Small intestine (tissue), 7 donors: Measurements from ENCODE around the gene FBXW11. TPM values are rescaled to one million over a fixed set of nuclear protein-coding genes. Genes with fewer than 3 reads are reported as not detected.

Experiments
- DNase-seq, 2 donors: peaks; one replicate each; pipeline versions ENCODE4 v3.0.0 to v3.0.0-alpha.2; 2013
- FAIRE-seq: peaks from 2 replicates; lab custom pipeline; 2012; peaks lifted over from hg19 to GRCh38; lab: Jason Lieb, UNC
- H3K27ac ChIP-seq, 3 donors: one replicate each; pipeline ENCODE4 v1.5.1; 2013; ENCODE audit warnings: low read length in 2 of 3, mild to moderate bottlenecking in 2 of 3, control low read depth in 1 of 3, inconsistent platforms in 1 of 3, low read depth in 1 of 3, moderate library complexity in 1 of 3
- H3K27me3 ChIP-seq, 3 donors: one replicate each; pipeline ENCODE4 v1.6.1; 2013; ENCODE audit warnings: low read length in 3 of 3, inconsistent platforms in 1 of 3; ENCODE audit not compliant: control insufficient read depth in 3 of 3, insufficient read depth in 3 of 3
- H3K36me3 ChIP-seq, 3 donors: one replicate each; pipeline ENCODE4 v1.6.1; 2013; ENCODE audit warnings: low read length in 3 of 3, inconsistent platforms in 1 of 3, low read depth in 1 of 3, mild to moderate bottlenecking in 1 of 3, moderate library complexity in 1 of 3; ENCODE audit not compliant: control insufficient read depth in 3 of 3, insufficient read depth in 2 of 3
- H3K4me1 ChIP-seq, 3 donors: one replicate each; pipeline ENCODE4 v1.6.1; 2013; ENCODE audit warnings: low read length in 2 of 3, inconsistent platforms in 1 of 3, low read depth in 1 of 3, mild to moderate bottlenecking in 1 of 3, moderate library complexity in 1 of 3; ENCODE audit not compliant: control insufficient read depth in 3 of 3, insufficient read depth in 2 of 3
- H3K4me3 ChIP-seq, 3 donors: one replicate each; pipeline ENCODE4 v1.5.1; 2013; ENCODE audit warnings: low read length in 3 of 3, control low read depth in 1 of 3, inconsistent platforms in 1 of 3, low read depth in 1 of 3, mild to moderate bottlenecking in 1 of 3, moderate library complexity in 1 of 3
- H3K9me3 ChIP-seq, 2 donors: one replicate each; pipeline ENCODE4 v1.6.1; 2013; ENCODE audit warnings: low read depth in 1 of 2, low read length in 1 of 2; ENCODE audit not compliant: control insufficient read depth in 2 of 2, insufficient read depth in 1 of 2
- WGBS, 3 donors: extraction: QIAGEN DNeasy Blood & Tissue Kit; methylation state at CpG; one replicate each; pipeline ENCODE4 v1.1.7; 2013; 5-methylcytosine and 5-hydroxymethylcytosine counted together
- polyA plus RNA-seq, 4 donors: library from polyadenylated mRNA; stranded (reverse) in 3 of 4; unstranded in 1 of 4; fragments of 200-250 nt in 3 of 4; fragments of 120-200 nt in 1 of 4; gene quantifications; one replicate each; pipeline versions ENCODE4 v1.2.1 to v1.2.3, GENCODE V29; 2013
- donor health status: healthy with polysubstance abuse.
- donor health status: control.
- donor health status: control.
- donor health status: Bipolar disorder and iron deficiency.
- donor health status: healthy.

FBXW11 gene
- polyA plus RNA-seq, 4 donors, result 12.2 to 37.1 (median 15.8) TPM

- H3K27me3 ChIP-seq, result no peaks in the 10 kb centered on the region
- WGBS, 3 donors, result 55 to 73% (median 63%) methylated on average over 24 of the region's 24 CpGs
- no peaks in the 10 kb centered on the region for H3K9me3 ChIP-seq
- no peak overlapping the region for H3K27ac ChIP-seq
- no peaks in the 10 kb centered on the region for H3K36me3 ChIP-seq
- peak in 1 of 2 donors; percentile 14 for DNase-seq
- H3K4me3 ChIP-seq, result no peak overlapping the region
- FAIRE-seq, result no peak
- H3K4me1 ChIP-seq, result no peaks in the 10 kb centered on the region
Observed at GRCh38 chr5:171841984-171842776, 164.3 kb downstream of the FBXW11 start.

GRCh38 chr5:171840711-171841522 lies 165.5 kb downstream of the FBXW11 start:
- H3K27ac ChIP-seq, result no peak overlapping the region
- H3K36me3 ChIP-seq, result no peaks in the 10 kb centered on the region
- H3K27me3 ChIP-seq, result no peaks in the 10 kb centered on the region
- H3K4me1 ChIP-seq, result no peaks in the 10 kb centered on the region
- no peak for DNase-seq
- no peak overlapping the region for H3K4me3 ChIP-seq
- FAIRE-seq, result no peak
- H3K9me3 ChIP-seq, result no peaks in the 10 kb centered on the region
- WGBS, 3 donors, result 77 to 87% (median 78%) methylated on average over 16 of the region's 16 CpGs

GRCh38 chr5:171840066-171840465 lies 166.4 kb downstream of the FBXW11 start:
- WGBS, 3 donors, result 44 to 48% (median 44%) methylated on average over 2 of the region's 2 CpGs

GRCh38 chr5:171839112-171839511 lies 167.3 kb downstream of the FBXW11 start:
- Histone ChIP-seq H3K27me3 (no peaks in the 10 kb centered on the region), H3K36me3 (no peaks in the 10 kb centered on the region), H3K9me3 (no peaks in the 10 kb centered on the region), H3K4me1 (no peaks in the 10 kb centered on the region), H3K4me3 (no peak overlapping the region), H3K27ac (no peak overlapping the region)
- FAIRE-seq, result no peak
- no peak for DNase-seq
- WGBS, 3 donors, result 83 to 89% (median 88%) methylated on average over 2 of the region's 2 CpGs

More at GRCh38 chr5:171840066-171840465, 166.4 kb downstream of the FBXW11 start:
- Histone ChIP-seq H3K36me3 (no peaks in the 10 kb centered on the region), H3K27me3 (no peaks in the 10 kb centered on the region), H3K27ac (no peak overlapping the region), H3K4me1 (no peaks in the 10 kb centered on the region), H3K4me3 (no peak overlapping the region), H3K9me3 (no peaks in the 10 kb centered on the region)
- no peak for DNase-seq
- FAIRE-seq, result no peak

- H3K36me3 ChIP-seq, result no peaks in the 10 kb centered on the region
- H3K4me3 ChIP-seq, result no peak overlapping the region
- no peak overlapping the region for H3K27ac ChIP-seq
- H3K27me3 ChIP-seq, result no peaks in the 10 kb centered on the region
- FAIRE-seq (no peak), DNase-seq (no peak)
- 72 to 78% (median 74%) methylated on average over 12 of the region's 12 CpGs for WGBS, 3 donors
- H3K4me1 ChIP-seq, result no peaks in the 10 kb centered on the region
- peaks cover 0 to 4% of the 10 kb centered on the region in 2 donors for H3K9me3 ChIP-seq
Observed at GRCh38 chr5:171838066-171838465, 168.4 kb downstream of the FBXW11 start.

GRCh38 chr5:171837522-171837921 lies 168.9 kb downstream of the FBXW11 start:
- no peak for DNase-seq
- H3K27me3 ChIP-seq, result no peaks in the 10 kb centered on the region
- H3K27ac ChIP-seq, result no peak overlapping the region
- peaks cover 0 to 5% of the 10 kb centered on the region in 2 donors for H3K9me3 ChIP-seq
- H3K36me3 ChIP-seq, result no peaks in the 10 kb centered on the region
- H3K4me1 ChIP-seq, result no peaks in the 10 kb centered on the region
- H3K4me3 ChIP-seq, result no peak overlapping the region
- FAIRE-seq, result no peak

- no peak for FAIRE-seq
- Histone ChIP-seq H3K9me3 (peaks cover 0 to 9% of the 10 kb centered on the region in 2 donors), H3K36me3 (no peaks in the 10 kb centered on the region), H3K27me3 (no peaks in the 10 kb centered on the region), H3K4me1 (no peaks in the 10 kb centered on the region), H3K27ac (no peak overlapping the region), H3K4me3 (no peak overlapping the region)
- no peak for DNase-seq
- WGBS, 3 donors, result 80 to 83% (median 82%) methylated on average over 7 of the region's 7 CpGs
Observed at GRCh38 chr5:171835066-171835465, 171.4 kb downstream of the FBXW11 start.

GRCh38 chr5:171834461-171834860 lies 172.0 kb downstream of the FBXW11 start:
- FAIRE-seq (no peak), DNase-seq (no peak)
- no peaks in the 10 kb centered on the region for H3K36me3 ChIP-seq
- H3K27ac ChIP-seq, result no peak overlapping the region
- no peak overlapping the region for H3K4me3 ChIP-seq
- no peaks in the 10 kb centered on the region for H3K27me3 ChIP-seq
- no peaks in the 10 kb centered on the region for H3K4me1 ChIP-seq
- WGBS, 3 donors, result 86 to 91% (median 86%) methylated on average over 2 of the region's 2 CpGs
- peaks cover 0 to 9% of the 10 kb centered on the region in 2 donors for H3K9me3 ChIP-seq
